Measurements from ENCODE around the gene FAM20C. TPM values are rescaled to one million over a fixed set of nuclear protein-coding genes. Genes with fewer than 3 reads are reported as not detected.

FAM20C gene
- total RNA-seq, 1 experiment from 2014 or later: 62.6 TPM

- Histone ChIP-seq H3K23ac (ENCODE audit: insufficient read length, low read depth, low read length) (no peak overlapping the region), H3K79me2 (ENCODE audit: insufficient read depth, low read length) (no peaks in the 10 kb centered on the region), H3K27ac (ENCODE audit: insufficient read length, low read depth, low read length) (no peak overlapping the region), H2BK5ac (ENCODE audit: insufficient read length, low read length) (no peak overlapping the region), H3K4me1 (ENCODE audit: insufficient read depth, low read length) (no peaks in the 10 kb centered on the region), H2BK15ac (ENCODE audit: low read depth, low read length) (no peak overlapping the region), H3T11ph (ENCODE audit: low read length) (no peak overlapping the region), H2AK5ac (ENCODE audit: insufficient read length, low read length) (no peak overlapping the region), H3K56ac (ENCODE audit: insufficient read length, low read depth, low read length) (no peak overlapping the region), H3K79me1 (ENCODE audit: insufficient read depth, low read depth, low read length, poor library complexity, severe bottlenecking) (no peaks in the 10 kb centered on the region), H4K5ac (ENCODE audit: insufficient read length, low read depth, low read length) (no peak overlapping the region), H3K9me3 (ENCODE audit: control insufficient read depth, low read depth, low read length) (no peaks in the 10 kb centered on the region), H4K91ac (ENCODE audit: insufficient read length, low read depth, low read length) (no peak overlapping the region), H2BK120ac (ENCODE audit: low read depth, low read length, poor library complexity, severe bottlenecking) (no peak overlapping the region), H2BK20ac (ENCODE audit: low read depth, low read length, poor library complexity, severe bottlenecking) (no peak overlapping the region), H3K4ac (ENCODE audit: low read depth, low read length) (no peak overlapping the region), H3K14ac (ENCODE audit: insufficient read depth, low read length) (no peak overlapping the region), H3K27me3 (ENCODE audit: insufficient read depth, low read length) (peaks cover 21% of the 10 kb centered on the region), H3K9ac (ENCODE audit: extremely low read depth, insufficient read length, low read length) (no peak overlapping the region), H2BK12ac (ENCODE audit: insufficient read length, low read depth, low read length) (no peak overlapping the region), H2AFZ (ENCODE audit: low read length) (no peak overlapping the region), H3K18ac (ENCODE audit: insufficient read length, low read depth, low read length) (no peak overlapping the region), H4K20me1 (ENCODE audit: control insufficient read depth, insufficient read depth, insufficient read length) (no peaks in the 10 kb centered on the region), H3K4me2 (ENCODE audit: insufficient read depth, insufficient read length, low read length) (no peak overlapping the region), H3K23me2 (ENCODE audit: insufficient read length, low read depth, low read length, poor library complexity, severe bottlenecking) (peaks cover 8% of the 10 kb centered on the region), H4K8ac (replicated peaks; ENCODE audit: insufficient read length, low read depth, low read length) (no peak overlapping the region)
- no peak for TF ChIP-seq CTCF (conservative IDR thresholded peaks at IDR 0.05)
- Mint-ChIP-seq H3K27me3 (ENCODE audit: low read depth) (peaks cover 40% of the 10 kb centered on the region), H3K27ac (peak overlapping the region in 1 of 3 experiments; percentile 55; a peak in 1 of 7 replicates), H3K36me3 (ENCODE audit: insufficient read depth in 1 of 3, low read depth in 3 of 3) (no peaks in the 10 kb centered on the region), H3K4me3 (no peak overlapping the region; a peak in 1 of 5 replicates), H3K4me1 (peaks cover 0 to 5% of the 10 kb centered on the region in 2 experiments; a peak in 1 of 4 replicates), H3K9me3 (peaks cover 4 to 5% of the 10 kb centered on the region in 2 experiments; a peak in 4 of 5 replicates)
- WGBS (ENCODE audit: extremely low coverage, insufficient read length, low lambda C conversion rate): no CpG with 5 or more reads among the region's 25 CpGs
- DNase-seq: no peak
These were observed 102.2 kb downstream of the FAM20C start for GRCh38 chr7:294440-295154.
